Retina (tissue), 1 donor: ENCODE results near the gene WIPI1.

Experiments used
- DNase-seq: peaks from one replicate; pipeline ENCODE4 v3.0.0-alpha.2; 2016

Gene WIPI1

DNA sequence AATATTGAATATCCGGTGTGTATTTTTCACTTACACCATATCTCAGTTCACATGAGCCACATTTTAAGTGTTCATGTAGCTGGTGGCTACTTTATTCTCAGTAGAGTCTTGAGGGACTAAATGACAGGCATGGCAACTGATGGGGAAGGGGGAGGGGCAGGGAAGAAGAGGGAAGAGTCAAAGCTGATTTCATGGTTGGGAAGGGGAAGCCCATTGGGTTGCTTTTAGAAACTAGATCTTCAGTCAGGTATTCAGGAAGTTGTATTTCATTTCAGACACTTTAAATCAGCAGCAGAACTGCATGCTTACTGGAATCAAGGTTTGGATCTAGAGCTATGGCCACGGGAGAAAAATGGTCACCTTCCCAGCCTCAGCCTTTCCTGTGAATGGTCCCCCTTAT is 2.9 kb upstream of the WIPI1 start:
- peak; percentile 61 for DNase-seq

GRCh38 chr17:68459037-68459639 is 1.8 kb upstream of the WIPI1 start:
- DNase-seq, result no peak

DNA sequence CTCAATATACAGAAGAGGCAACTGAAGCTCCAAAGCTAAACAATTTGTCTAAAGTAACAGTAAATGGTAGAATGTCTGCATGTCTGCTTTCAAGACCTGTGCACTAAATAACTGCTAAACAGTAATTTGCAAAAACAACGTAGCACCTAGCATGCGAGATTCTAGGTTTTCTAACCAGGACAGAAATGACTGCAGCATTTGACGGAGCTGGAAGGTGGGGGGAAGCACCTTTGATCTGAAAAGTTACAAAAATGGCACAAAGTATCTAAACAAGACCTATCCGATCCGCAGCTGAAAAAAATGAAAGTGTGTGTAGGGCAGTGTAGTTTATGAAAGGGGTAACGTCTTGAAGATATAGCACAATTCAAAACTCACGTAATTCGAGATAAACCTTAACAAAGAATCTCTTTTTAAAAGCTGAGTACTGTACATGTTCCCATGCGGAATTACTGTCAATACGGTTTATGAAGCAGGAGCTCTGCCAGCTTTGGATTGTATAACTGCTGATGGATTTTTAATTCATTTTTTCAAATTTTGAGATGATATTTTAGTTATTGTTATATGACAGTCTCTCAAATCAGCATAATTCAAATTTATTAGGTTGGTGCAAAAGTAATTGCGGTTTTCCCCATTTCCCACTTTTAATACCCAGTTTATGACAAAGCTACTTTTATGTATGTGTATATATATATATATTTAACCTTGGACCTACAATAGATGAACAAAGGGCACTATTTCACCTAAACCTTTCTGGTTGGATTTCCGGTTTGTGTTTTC is 1.2 kb upstream of the WIPI1 start:
- DNase-seq, result no peak

DNA sequence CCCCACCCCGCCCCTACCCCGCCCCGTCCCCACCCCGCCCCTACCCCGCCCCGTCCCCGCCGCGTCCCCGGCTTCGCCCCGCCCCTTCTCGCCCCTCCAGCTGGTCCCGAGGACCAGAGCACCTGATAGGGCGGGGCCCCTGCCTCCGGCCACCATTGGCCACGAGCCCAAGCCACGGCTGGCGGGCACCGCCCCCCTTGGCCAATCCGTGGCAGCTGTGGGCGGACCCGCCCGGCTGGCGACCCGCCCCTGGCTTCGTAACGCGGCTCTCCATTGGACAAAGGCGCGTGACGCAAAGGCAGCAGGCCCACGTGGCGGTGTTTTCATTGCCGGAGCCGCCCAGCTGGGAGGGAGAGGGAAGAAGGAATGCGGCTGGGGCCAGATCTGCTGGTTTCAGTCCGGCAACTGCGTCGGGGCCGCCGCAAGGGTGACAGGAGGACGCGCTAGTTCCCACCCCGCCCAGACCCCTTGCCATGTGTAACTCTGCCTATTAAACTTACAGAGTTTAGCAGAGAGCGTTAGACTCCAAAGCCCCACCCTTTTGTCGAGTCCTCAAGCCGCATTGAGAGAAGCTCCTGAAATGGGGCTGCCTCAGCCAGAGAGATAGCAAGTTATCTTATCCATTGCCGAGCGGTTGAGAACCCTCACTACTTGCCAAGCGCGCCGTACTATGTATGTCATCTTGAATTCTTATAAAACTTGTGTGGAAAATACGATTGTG is 403 bp upstream of the WIPI1 start:
- DNase-seq, result peak; percentile 99

DNA sequence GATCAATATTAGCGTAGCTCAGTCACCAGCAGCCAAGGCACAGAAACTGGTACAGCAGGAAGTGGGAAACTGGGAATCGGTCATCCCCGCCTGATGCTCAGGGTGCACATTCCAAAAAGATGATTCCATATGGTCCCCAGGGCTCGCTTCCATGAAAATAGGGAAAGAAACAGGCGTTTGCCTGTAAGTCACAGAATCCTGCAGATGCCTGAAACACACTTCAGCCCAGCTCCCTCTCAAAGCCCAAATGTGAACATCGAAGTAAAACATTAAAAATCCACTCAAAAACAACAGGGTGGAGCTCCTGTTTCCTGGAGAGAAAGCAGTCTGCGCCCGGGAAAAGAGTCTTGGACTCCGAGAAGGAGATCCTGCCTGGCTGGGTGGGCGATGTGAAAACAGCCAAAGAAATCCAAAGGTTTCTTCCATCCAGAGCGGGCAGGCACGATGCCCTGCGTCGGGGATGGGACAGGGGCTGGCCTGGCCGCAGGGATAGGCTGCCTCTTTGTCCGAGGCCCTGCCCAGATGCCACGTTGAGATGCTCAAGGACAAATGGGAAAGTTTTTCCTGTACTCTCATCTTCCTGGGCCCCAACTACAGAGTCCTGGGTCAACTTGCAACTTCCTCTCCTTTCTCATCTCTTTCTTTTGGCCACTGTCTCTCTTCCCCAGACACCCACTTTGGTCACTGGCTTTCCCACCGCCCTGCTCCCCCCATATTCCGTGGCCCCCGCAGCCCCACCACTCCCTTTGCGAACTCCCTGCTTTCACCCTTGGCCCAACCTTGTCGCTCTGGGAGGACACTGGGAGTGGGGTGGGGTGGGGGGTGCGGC is 743 bp downstream of the WIPI1 start:
- peak; percentile 73 for DNase-seq

DNA sequence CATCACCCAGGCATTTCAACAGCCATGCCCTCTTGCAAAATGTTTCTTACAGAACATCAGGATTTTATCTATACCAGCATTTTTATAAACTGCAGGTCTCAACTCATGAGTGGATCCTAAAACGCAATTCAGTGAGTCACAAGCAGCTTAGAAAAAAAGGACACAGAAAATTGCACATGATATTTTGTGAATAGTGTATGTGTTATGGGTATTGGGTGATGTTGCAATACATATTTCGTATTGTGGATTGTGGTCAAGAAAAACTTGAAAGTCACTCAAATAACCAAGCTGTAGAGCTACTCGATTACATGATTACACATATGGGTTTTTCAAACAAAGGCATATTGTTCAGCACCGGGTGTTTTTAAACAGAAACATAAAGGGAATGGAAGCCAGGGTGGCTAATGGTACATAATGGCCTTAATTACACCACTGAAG is 1.4 kb downstream of the WIPI1 start:
- DNase-seq, result no peak

GRCh38 chr17:68453991-68454665 is 3.2 kb downstream of the WIPI1 start:
- no peak for DNase-seq

DNA sequence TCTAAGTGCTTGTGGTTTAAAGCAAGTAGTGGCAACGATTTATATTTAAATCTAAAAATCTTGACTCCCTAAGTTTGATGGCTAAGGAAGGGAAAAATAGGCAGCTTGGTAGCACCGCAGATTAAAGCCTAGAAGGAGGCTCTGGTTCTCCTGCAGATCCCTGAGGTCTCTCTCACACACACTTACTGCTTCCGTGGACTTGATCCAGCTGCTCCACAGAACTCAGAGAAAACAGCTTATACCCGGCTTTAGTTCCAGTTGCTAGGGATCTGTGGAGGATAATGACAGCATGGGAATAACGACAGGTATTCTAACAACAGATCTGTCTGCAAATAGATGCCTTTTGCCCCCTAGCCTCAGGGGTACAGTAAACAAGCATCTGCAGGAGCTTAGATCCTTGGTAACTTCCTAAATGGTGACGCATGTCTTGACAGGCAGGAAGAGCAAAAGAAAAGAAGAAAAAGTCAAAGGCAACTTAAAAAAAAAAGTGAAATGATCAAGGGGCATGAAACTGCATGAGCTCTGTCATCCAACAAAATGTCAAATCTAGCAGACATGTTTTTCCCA is 4.5 kb downstream of the WIPI1 start:
- no peak for DNase-seq

GRCh38 chr17:68451670-68452354 is 5.5 kb downstream of the WIPI1 start:
- no peak for DNase-seq

DNA sequence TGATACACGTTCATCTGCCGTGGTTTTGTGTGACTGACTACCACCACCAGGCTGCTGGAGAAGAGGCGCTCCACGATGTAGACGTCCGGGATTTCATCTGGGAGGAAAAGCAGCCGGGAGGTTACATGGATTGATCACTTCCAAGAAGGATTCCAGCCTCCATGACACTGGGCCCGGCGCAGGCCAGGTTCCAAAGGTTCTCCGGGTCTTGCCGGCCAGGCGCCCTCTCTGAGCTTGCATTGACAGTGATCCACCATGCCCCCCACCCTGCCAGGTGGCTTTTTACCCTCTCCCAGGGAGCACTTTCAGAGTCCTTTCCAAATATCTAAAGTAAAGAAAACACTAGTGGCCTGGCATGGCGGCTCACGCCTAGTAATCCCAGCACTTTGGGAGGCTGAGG is 6.5 kb downstream of the WIPI1 start:
- DNase-seq, result no peak

GRCh38 chr17:68450391-68450790 is 6.9 kb downstream of the WIPI1 start:
- no peak for DNase-seq

DNA sequence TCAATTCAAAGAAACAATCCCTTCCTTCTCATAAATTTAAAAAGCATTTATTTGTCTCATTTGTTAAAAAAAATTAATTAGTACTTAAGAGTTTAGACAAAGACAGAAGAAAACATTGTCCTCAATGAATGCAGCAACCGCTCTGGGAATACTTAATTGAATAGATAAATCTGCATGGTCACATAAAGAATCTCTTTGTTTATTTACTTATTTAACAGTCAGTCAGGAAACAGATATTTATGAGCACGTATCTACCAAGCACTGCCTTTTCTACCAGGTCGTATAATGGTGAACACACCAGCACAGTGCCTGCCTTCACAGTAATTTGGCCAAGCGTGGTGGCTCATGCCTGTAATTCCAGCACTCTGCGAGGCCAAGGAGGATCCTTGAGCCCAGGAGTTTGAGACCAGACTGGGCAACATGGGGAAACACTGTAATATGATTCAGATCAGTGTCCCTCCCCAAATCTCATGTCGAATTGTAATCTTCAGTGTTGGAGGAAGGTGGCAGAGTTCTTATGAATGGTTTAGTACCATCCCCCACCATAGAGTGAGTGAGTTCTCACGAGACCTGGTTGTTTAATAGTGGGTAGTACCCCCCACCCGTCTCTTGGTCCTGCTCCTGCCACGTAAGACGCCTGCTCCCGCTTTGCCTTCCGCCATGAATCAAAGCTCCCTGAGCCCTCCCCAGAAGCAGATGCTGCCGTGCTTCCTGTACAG is 8.1 kb downstream of the WIPI1 start:
- DNase-seq, result no peak

DNA sequence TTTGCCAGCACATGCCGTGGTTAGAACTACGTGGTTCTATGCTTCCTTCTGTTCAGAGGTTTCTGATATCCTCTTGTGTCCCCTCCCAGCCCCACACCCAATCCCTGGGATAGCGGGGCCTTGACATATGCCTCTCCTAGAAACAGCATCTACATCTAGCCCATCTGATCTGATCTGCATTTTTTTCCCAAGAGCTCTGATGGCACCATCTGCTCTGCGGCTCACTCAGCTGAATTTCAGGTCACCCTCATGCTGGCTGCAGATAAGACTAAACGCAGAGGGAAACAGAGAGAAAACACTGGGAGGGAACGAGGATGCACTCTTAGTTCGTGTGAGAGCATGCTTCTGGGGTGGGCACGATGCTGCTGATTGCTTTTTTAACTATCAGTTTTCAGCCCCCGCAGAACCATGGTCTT is 10.7 kb downstream of the WIPI1 start:
- peak; percentile 36 for DNase-seq

DNA sequence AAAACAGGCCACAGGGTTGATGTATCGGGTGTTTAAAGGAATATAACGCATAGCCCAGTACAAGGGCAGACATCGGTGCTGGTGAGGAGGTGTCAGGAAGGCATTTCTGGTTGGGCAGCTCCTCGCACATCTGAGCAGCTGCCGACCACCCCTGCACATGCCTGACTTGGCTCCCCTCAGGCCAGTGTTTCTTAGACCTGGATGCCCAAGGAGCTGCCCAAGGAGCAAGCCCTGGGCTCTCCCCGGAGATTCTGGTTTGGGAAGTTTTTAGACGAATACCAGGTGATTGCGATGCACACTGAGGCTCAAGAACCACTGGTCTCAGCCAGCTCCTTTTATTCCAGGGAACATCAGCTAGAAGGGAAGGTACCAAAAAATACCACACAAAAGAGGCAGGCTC is 11.6 kb downstream of the WIPI1 start:
- no peak for DNase-seq

- no peak for DNase-seq
These were observed 13.3 kb downstream of the WIPI1 start for GRCh38 chr17:68443972-68444464.

- DNase-seq, result no peak
These were observed 16.1 kb downstream of the WIPI1 start for GRCh38 chr17:68441070-68441770.

DNA sequence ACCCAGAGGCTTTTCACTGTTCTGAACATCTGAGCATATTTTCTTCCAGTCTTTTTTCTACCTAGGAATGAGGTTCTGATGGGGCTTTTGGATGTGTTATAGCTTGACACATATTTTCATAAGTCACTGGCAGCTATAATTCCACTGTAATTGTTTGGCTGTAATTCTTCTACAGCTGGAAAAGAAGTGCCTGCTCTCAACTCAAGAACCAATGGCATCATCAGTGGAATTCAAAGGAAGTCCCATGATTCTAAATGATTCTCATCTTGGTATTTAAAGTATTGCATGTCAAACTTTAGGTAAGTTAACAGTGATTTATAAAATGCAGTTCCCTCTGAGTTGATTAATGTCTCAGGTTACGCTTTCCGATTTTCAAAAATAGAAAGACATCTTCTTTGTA is 16.8 kb downstream of the WIPI1 start:
- no peak for DNase-seq

GRCh38 chr17:68439656-68440290 is 17.5 kb downstream of the WIPI1 start:
- DNase-seq, result no peak
